HG02610 (cell line): ENCODE measurements around the gene MYO1F.

ENCODE experiments used
- ATAC-seq: cut with Tn5 transposase; IDR thresholded peaks from one replicate; pipeline ENCODE4 v1.9.1; 2021; ENCODE audit warnings: mild to moderate bottlenecking, moderate library complexity; ENCODE audit not compliant: unreplicated experiment

MYO1F gene

DNA sequence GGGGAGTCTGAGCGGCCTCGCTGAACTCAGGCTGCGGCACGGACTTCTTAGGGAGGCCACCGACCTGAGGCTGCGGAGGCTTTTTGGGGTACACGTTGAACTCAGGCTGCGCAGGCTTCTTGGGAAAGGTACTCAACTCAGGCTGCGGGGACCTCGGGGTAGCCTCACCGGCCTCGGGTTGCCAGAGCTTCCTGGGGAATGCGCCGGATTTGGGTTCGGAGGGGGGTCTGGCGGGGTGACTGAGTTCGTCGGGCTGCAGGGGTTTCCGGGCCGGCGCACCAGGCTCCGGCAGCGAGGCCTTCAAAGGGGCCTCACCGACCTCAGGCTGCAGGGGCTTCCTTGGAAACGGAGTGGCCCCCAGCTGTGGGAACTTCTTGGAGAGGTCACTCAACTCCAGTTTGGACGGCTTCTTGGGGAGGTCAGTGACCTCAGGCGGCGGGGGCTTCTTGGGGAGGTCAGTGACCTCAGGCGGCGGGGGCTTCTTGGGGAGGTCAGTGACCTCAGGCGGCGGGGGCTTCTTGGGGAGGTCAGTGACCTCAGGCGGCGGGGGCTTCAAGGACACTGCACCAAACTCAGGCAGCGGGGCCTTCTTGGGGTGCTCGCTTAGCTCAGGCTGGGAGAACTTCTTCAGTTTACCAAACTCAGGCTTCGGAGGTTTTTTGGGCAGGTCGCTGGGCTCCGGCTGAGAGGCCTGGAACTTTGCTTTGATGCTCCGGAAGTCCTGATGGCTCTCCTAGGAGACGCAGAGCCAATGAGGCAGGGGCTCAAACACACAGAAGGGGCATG lies 78.0 kb downstream of the MYO1F start:
- ATAC-seq: no peak

- no peak for ATAC-seq
Measured at GRCh38 chr19:8498295-8498694, 78.9 kb downstream of the MYO1F start.

- no peak for ATAC-seq
Measured at GRCh38 chr19:8494158-8494557, 83.1 kb downstream of the MYO1F start.

DNA sequence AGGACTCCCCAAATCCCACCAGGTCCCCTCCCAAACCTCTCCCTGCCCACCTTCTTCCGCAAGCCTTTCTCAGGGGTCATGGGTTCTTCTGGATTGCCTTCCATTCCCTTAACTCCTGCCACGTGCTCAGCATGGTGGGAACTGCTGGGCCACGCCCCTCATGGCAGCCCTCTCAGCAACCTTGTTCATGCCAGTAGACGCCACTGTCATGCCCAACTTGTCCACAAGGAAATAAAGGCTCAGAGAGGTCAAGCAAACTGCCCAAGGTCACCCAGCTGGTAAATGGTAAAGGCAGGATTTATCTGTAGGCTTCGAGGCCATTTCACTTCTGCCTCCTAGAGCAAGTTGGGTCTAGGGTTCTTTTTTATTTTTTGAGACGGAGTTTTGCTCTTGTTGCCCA lies 85.7 kb downstream of the MYO1F start:
- no peak for ATAC-seq

DNA sequence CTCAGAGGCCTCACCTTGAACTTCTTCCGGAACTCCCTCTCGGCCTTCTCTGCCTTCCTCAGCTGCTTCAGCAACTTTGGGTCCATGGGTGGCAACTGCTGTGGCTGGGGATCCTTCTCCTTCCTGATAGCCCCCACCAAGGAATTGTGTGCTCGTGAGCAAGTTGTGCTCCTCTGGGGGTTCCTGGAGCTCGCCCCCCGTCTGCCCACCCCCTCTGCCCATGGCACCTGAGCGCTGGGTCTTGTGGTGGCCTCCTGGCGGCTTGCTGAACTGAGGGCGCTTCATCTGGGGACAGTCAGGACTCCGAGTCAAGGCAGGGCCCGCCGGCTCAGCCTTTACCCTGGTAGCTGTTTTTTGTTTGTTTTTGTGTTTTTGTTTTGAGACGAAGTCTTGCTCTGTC lies 86.4 kb downstream of the MYO1F start:
- no peak for ATAC-seq

GRCh38 chr19:8490395-8490760 lies 86.9 kb downstream of the MYO1F start:
- ATAC-seq: no peak

DNA sequence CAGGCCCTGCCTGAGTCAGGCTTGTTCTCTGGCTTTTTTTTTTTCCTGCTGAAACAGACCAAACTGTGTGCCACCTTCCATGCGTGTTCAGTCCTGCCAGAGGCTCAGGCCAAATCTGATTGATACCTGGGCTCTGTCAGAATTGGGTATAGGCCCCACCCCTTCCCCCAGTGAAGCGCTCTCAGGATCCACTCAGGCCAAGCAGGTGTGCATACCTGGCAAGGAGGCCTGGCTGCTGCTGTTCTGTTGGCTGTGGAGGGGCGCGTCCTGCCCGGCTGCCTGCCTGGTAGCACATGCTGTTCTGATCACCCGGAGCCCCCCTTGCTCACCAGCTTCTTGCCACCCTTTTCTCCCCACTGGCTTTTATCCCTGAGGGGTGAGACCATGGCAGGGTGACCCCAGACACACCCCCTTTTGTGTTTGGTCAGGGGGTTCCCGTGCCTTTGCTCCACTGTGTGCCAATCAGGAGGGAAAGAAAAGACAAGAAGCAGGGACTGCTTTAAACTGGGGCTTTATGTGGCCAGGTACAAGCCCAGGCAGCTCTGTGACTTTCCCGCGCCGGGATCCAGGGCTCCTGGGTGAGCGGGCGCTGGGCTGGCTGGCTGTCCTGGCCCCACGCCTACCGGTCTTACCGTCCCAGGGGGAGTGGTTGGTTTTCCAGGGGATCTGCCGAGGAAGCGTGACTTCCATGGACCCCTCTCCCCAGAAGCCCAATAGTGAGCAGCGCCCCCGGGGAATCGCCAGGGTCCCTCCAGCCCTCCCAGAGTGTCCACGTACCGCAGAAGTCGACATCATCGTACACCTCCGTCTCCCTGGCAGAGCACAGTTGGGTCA lies 87.5 kb downstream of the MYO1F start:
- no peak for ATAC-seq

DNA sequence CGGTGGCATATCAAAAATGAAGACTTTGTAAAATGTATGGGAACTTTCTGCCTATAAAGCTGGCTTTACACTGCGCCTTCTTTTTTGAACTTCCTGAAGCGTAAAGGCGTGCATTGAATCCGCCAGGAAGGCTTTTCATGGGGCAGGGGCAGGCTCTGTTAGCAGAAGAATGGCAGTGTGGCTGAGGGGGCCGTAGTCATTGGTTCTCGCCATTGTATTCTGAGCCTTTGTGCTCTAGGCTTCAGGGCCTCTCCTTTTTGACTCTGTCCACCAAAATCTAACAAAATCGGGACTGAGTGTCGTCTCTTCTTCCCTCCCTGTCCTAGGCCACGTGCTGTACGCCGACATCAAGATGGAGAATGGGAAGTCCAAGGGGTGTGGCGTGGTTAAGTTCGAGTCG lies 88.9 kb downstream of the MYO1F start:
- ATAC-seq: no peak

DNA sequence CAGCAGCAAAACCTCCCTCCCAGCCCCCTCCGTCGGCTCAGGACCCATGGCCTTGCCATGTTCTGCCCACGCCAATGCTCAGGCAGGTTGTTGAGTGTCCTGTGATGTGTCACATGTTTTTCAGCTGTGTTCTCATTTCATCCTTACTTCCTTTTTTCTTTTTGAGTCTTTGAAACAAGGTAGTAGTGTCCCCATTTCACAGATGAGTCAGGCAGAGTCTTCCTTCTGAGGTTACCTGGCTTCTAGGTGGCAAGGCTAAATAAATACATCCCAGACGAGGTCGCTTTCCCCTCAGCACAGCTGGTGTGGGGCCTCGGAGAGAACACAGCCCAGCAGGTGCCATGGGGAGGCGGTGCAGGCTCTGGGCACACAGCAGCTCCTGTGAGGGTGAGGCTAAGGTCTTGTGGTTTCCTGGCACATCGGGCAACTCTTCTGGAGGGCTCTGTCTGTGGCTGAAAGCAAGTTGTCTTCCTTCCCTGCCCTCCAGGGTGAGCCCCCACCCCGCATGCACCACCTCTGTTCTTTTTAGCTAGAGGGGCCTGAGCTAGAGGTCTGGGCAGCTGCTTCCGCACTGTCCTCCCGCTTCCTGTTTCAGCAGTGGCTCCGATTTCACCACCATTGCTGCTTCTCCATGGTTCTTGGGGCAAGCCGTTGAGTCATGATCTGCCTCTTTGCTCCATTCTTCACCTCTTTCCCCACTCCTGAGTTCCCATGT lies 89.9 kb downstream of the MYO1F start:
- no peak for ATAC-seq

GRCh38 chr19:8486661-8487136 lies 90.5 kb downstream of the MYO1F start:
- no peak for ATAC-seq

- no peak for ATAC-seq
Measured at GRCh38 chr19:8485561-8486371, 91.5 kb downstream of the MYO1F start.

DNA sequence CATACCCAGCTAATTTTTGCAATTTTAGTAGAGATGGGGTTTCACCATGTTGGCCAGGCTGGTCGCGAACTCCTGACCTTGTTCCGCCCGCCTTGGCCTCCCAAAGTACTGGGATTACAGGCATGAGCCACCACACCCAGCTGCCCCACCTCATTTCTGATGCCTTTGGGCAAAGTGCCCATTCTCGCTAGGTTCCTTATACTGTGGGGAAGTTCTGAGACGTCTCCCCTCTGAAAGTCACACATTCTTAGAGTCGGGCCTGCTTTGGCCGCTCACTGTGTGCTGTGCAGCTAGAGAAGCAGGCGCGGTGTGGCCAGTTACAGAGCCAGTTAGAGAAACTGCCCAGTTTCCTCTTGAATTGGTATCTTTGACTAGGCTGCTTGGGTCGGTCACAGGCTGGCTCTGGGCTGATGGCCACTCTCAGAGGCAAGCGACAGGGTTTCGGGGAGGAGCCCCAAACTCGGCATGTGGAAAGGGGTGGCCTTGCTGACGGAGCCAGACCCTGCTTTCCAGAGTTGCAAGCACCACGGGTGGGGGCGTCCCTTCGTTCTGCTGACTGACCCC lies 92.8 kb downstream of the MYO1F start:
- ATAC-seq: no peak

DNA sequence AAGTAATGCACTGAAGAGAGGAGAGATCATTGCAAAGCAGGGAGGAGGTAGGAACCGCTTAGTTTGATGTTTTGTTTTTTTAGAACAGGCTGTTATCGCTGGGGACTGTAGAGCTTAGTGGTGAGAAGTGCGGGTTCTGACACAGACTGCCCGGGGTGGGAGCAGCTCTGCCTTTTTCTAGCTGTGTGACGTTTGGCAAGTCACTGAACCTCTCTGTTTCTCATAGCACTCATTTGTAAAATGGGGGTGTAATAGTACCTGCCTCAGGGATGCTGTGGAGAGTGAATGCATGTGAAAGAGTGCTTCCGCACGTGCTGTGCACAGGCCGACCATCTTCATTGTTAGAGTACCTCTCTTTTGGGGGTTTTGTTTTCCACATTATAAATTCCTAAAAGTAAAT lies 94.1 kb downstream of the MYO1F start:
- no peak for ATAC-seq

GRCh38 chr19:8482696-8483095 lies 94.5 kb downstream of the MYO1F start:
- no peak for ATAC-seq

- no peak for ATAC-seq
Measured at GRCh38 chr19:8481616-8482015, 95.6 kb downstream of the MYO1F start.

GRCh38 chr19:8481201-8481600 lies 96.0 kb downstream of the MYO1F start:
- no peak for ATAC-seq

DNA sequence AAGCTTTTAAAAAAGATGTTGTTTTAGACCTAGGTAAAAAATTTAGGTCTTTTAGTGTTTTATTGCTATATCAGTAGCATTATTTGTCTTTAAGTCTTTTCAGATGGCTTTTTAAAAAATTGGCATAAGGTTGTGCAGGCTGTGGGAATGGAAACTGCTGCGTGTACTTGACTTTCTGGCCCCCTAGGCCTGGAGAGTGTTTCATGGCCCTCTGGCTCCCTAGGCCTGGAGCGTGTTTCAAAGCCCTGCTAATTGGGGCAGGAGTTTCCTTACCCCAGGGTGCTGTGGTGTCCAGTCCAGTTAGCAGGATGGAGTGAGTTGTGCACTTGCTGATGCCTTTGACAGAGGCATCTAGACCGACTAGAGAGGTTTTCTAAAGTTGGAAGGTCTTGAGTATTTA lies 98.6 kb downstream of the MYO1F start:
- no peak for ATAC-seq

DNA sequence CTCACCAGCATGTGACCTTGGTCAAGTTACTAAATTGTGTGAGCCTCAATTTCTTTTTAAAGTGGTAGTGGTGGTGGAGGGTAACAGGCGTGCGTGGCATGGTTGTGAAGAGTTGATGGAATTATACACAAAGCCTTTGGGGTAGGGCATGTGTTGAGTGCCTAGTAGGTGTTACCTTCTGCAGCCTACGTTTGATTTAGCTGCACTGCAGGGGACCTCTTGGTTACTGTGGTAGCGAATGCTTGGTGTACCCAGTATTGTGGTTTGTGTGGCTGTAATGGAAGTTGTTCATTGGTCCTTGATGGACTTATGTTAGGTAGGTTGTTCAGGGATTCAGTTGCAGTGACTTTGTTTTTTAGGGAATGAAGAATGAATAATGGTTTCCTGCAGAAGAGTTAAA lies 99.4 kb downstream of the MYO1F start:
- ATAC-seq: no peak

DNA sequence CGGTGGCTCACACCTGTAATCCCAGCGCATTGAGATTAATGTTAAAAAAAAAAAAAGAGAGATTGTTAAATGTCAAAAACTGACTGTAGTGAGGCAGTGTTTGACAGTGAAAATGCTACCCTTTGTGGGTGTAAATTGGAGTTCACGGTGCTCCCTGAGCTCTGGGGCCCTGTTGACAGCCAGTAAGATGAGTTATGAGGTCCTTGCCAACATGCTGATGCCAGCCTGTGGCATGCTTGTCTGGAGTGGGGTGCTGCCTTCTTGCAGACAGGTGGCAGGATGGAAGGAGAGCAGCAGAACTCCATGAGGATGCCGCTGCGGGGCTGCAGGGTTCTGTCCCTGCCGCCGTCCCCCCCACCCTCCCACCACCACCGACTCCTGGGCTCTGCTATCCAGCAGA lies 100.7 kb downstream of the MYO1F start:
- no peak for ATAC-seq

DNA sequence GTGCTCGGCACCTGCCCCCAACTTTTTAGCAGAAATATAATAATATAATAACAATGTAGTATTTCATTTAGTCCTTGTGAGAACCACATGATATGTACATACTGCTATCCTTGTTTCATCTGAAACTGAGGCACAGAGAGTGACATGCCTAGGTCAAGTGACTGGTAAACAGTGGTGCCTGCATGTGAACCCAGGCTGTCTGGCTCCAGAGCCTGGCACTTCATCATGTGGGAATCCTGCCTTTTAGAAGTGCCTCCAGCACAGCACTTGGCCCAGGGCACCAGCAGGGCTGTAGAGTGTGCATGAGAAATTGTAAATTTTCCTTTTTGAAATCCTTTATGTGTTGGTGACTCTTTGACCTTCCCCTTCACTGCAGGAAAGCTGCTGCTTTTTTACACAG lies 102.2 kb downstream of the MYO1F start:
- no peak for ATAC-seq
